NCI-H1417 (cell line): ENCODE measurements around the gene FAM107B.

Experiments
- DNase-seq, 3 experiments: peaks; one replicate each; lab custom pipeline; 2025; lab: John Stamatoyannopoulos, UW

The FAM107B gene

DNA sequence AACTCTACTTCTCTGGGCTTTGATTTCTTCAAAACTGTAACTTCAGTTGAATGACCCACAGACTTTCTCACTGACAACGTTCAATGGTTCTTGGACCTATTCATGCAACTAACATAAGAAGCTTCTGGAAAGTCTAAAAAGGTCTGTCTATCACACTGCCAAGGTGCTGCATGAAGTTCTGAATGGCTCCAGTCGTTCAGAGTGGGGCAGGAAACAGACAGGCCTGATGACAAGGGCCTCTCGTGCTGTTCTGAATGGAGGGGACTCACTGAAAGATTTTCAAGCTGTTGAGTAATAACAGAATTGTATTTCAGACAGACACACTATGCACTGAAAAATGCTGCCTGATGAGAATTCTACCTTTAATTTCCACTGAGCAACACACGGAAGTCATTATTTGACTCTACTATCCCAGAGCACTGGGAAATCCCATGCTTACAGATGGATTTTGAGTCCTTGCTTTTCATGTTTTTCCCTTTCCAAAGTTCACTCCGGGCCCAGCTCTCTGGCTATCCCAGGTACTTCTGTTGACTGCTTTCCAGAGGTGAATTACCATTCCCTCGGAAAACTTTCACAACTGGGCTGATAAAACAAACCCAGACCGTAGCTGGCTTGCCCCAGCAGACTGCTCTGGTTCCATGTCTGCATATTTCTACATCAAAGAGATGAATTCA lies 239.1 kb downstream of the FAM107B start:
- no peak for DNase-seq

GRCh38 chr10:14534152-14534551 lies 240.5 kb downstream of the FAM107B start:
- DNase-seq = no peak

- DNase-seq = no peak
These were observed 241.4 kb downstream of the FAM107B start for GRCh38 chr10:14533295-14533694.

DNA sequence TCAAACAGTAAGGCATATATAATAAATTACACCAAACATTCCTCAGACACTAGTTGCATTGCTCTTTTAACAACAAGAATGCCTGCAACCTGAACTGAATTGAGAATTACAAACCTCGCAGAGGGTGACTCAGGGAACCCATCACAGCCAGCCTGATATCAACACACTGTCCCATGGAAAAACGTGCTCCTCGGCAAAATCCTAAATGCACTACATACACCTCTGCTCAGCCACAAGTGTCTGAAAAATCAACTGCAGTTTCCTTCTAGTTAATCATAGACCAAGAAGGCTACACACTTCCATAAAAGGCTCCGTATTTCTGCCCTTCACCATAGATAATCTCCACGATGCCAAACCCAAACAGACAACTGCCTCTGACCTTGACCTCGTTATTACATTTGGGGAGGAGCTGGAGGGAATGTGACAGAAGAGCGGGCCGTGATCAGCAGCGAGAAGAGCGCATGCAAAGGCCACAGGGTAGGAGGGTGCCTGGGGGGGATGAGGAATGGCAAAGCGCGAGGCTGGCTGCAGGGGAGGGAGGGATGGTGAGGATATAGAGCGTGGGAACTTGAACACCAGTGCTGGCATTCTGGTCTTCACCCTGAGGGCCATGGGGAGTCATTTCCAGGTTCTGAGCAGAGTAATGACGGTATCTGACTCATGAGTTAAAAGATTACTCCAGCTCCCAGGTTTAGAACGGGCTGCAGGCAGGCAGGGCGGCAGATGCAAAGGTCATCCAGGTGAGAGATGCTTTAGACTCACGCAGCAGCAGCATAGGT lies 242.0 kb downstream of the FAM107B start:
- no peak for DNase-seq

- no peak for DNase-seq
These were observed 242.7 kb downstream of the FAM107B start for GRCh38 chr10:14531974-14532373.

- no peak for DNase-seq
These were observed 244.2 kb downstream of the FAM107B start for GRCh38 chr10:14530465-14530864.

- no peak for DNase-seq
These were observed 245.3 kb downstream of the FAM107B start for GRCh38 chr10:14529351-14529750.

DNA sequence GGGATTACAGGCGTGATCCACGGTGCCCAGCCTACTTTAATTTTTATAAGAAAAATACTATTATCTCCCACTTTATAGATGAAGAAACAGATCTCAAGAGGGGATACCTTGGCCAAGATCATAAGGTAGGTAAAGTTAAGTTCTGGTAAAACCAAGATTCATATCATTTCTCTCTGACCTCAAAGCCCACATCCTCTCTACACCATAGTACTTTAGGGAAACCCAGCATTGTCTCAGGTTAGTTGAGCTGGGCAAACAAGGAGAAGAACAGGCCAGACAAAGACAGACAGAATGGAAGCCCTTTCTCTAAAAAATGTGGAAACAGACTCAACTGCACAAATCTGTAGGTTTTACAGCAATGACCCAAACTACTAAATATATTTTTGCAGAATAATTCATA lies 246.2 kb downstream of the FAM107B start:
- DNase-seq = no peak

- DNase-seq = no peak
These were observed 246.8 kb downstream of the FAM107B start for GRCh38 chr10:14527915-14528314.

GRCh38 chr10:14527134-14527844 lies 247.4 kb downstream of the FAM107B start:
- no peak for DNase-seq

DNA sequence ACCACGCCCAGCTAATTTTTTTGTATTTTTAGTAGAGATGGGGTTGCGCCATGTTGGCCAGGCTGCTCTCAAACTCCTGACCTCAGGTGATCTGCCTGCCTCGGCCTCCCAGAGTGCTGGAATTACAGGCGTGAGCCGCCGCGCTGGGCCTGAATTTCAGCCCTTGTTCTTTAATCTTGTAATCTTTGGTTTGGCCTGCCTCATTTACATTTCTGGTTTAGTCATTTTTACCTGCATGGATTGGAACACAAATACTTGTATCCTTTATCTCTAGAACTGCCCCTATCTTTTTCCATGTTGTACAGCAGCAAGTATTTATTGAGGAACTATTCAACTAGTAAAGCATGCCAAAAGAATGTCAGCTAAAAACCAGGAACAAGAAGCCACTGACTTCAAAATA lies 248.4 kb downstream of the FAM107B start:
- DNase-seq = no peak

- DNase-seq = no peak
These were observed 249.9 kb downstream of the FAM107B start for GRCh38 chr10:14524691-14525324.

- DNase-seq = no peak
These were observed 251.4 kb downstream of the FAM107B start for GRCh38 chr10:14523286-14523685.

DNA sequence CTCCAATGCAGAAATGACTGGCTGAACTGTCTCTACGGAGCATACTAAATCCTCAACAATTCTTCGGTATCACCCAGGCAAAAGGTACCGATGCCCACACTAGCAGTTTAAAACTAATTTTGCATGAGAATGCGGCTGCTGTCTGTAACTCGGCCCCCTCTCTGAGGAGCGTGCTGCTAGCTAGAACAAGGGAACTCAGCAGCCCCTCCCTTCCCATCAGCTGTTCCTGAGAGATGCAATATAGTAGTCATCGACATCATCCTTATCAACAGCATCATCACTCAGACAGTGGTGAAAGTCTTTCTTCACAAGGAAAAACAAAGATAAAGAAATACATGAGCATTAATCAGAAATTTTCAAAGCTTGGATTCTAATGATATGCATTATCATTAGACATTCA lies 254.9 kb downstream of the FAM107B start:
- DNase-seq = no peak

DNA sequence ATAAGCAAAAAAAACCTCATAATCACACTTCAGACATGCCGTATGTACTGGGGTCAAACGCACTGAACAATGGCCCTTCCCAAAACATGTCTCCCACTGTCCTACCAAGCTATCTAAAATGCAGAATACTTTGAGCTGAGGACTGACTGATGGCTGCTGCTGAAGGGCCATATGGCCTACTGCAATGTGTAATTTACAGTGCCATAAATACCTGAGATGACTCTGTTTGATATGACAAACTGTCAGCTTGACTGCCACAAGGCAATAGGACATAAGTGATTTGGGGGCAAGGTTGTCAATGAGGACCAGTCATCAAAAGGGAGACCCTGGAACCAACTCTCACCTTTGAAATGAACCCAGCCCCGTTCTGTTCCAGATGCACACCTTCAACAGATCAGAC lies 256.5 kb downstream of the FAM107B start:
- no peak for DNase-seq

DNA sequence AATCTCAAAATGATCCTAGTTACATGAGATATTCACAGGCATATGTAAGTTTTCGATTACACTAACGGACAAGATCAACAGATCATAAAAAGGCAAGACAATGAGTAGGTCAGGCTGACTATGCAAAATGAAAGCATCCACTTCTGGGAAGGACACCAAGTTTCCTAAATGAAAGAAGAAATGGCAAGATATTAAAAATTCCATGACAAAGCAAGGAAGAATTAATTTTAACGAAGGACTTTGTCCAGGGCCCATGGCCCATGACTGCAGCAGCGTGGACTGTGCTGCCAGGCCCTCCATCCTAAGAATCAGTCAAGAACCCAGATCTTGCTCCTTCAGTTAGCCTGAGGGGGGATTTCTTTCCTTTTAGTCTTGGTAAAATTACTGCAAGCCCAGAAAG lies 261.6 kb downstream of the FAM107B start:
- DNase-seq = no peak

- no peak for DNase-seq
These were observed 264.4 kb downstream of the FAM107B start for GRCh38 chr10:14510346-14510745.

DNA sequence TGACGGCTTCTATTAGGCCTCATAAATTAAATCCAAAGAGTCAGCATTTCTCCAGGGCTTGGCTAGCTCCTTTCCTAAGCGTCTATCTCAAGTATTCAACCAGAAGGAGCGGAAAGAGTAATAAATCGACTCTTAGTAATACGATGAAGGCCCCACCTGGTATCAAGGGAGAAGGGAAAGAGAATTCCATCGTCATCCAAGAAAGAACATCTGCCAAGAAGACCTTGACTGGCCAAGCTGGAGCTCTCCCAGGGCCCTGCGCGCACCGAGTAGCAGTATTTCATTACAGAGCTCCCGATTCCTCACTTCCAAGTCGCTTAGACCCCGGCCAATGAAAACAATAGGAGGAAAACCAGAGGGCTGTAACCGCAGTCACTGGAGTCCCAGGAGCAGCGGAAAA lies 266.0 kb downstream of the FAM107B start:
- no peak for DNase-seq

- no peak for DNase-seq
These were observed 266.9 kb downstream of the FAM107B start for GRCh38 chr10:14507781-14508180.

DNA sequence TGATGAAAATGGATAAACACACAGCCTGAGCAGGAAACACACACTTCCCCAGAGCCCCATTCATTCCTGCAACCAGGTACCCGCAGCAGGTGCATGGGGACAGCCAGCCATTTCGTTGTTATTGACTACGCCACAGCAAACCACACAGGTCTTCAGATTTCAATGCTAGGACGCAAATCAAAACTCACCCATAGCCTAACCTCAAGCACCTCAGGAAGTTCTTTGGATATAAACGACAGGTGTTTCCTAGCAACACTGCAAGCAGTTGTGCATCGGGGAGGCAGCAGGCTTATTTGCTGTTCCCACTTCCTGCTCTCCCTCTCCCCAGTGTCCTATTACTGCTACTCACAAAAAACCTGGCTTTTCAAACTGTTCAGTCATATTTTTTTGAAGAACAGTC lies 267.5 kb downstream of the FAM107B start:
- peak in 2 of 3 experiments; percentile 28 to 66 for DNase-seq

GRCh38 chr10:14502431-14502830 lies 272.3 kb downstream of the FAM107B start:
- no peak for DNase-seq

DNA sequence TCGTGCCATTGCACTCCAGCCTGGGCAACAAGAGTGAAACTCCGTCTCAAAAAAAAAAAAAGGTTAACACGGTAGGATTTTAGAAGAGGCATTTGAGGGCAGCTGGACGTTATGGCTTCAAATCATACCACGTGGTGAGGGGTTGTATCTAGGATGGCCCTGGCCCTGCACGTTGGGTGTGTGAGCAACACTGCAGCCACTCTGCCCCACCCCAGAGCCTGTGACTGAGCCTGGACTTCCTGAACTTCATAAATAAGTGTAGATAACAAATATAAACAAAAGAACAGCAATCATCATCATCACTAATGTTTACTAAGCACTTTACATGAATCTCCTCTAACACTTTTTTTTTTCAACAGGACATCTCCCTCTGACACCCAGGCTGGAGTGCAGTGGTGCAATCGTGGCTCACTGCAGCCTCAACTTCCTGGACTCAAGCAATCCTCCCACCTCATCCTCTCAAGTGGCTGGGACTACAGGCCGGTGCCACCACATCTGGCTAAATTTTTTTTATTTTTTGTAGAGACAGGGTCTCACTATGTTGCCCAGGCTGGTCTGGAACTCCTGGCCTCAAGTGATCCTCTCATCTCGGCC lies 274.4 kb downstream of the FAM107B start:
- no peak for DNase-seq
